ENCODE results near the gene SDF4.

DNA sequence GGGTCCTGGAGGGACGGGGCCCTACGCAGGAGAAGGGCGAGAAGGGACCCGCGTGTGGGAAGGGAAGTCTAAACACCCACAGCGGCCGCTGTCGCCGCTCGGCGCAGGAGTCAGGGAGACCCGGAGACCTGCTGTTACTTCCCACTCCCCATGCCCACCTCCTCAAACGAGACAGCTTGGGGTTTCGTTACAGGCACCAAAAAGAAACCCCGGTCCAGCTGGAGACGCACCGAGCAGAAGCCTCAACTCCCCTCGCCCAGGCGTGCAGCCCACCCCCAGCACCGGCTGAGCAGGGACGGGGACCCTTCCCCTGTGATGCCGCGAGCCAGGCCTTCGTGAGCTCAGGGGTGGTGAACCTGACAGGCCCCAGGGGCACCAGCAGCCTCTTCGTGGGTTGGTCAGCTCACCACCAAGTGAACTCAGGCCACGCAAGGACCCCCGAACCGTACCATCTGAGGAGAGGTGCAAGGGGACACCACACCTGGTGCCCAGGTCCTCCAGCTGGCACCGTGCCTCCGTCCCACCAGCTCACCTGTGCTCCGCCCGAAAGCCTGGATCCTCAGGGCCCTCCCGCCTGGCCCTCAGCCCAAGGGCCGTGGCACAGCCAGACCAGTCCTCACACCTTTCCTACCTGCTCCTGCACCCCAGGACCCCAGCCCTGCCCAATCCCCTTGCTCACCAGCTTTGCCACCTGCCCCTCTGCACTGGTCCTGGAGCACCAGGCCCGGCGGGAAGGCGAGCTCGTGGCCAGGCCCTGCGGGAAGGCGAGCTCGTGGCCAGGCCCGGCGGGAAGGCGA lies 5.0 kb downstream of the SDF4 start:
- no peak for TF ChIP-seq ZBTB8A (tag by site-specific recombination; IDR thresholded peaks at IDR 0.05)
- no peak for TF ChIP-seq ZNF274 (IDR thresholded peaks at IDR 0.05; ENCODE audit: low read length)
- no peak for TF ChIP-seq ZNF274 (tag by site-specific recombination; IDR thresholded peaks at IDR 0.05; ENCODE audit: borderline replicate concordance)
